ENCODE data around the gene SCART1. TPM values are rescaled to one million over a fixed set of nuclear protein-coding genes. Genes with fewer than 3 reads are reported as not detected.

The SCART1 gene
- 1.2 TPM for total RNA-seq

GRCh38 chr10:133453516-133454203 is at the start of gene SCART1:
Gene SCART1 (plus strand): TSS chr10:133453945. CDS start chr10:133453998, 53 bp downstream.

GRCh38 chr10:133424601-133425000 is 29.1 kb upstream of the SCART1 start, which contains the start of gene SPRN:
Gene SPRN (minus strand): TSS chr10:133424625. CDS start chr10:133423681, 944 bp downstream.

Other genes starting within 250 kb of the SCART1 start
- not detected for gene UTF1, start 223.7 kb upstream of the SCART1 start, total RNA-seq
- gene VENTX, start 216.1 kb upstream of the SCART1 start, total RNA-seq = 0.23 TPM
- 1.4 TPM for gene ADAM8, start 177.1 kb upstream of the SCART1 start, total RNA-seq
- 45.2 TPM for gene TUBGCP2, start 145.1 kb upstream of the SCART1 start, total RNA-seq
- 8.1 TPM for gene ZNF511, start 145.0 kb upstream of the SCART1 start, total RNA-seq
- 36.4 TPM for gene CALY, start 117.0 kb upstream of the SCART1 start, total RNA-seq
- not detected for gene PRAP1, start 106.6 kb upstream of the SCART1 start, total RNA-seq
- gene FUOM, start 95.9 kb upstream of the SCART1 start, total RNA-seq = 6.5 TPM
- gene ECHS1, start 80.6 kb upstream of the SCART1 start, total RNA-seq = 48.4 TPM
- 5.1 TPM for gene PAOX, start 74.7 kb upstream of the SCART1 start, total RNA-seq
- 24.0 TPM for gene MTG1, start 59.8 kb upstream of the SCART1 start, total RNA-seq
- gene SPRN, start 29.3 kb upstream of the SCART1 start, total RNA-seq = 13.4 TPM
- gene CYP2E1, start 73.4 kb downstream of the SCART1 start, total RNA-seq = 18.0 TPM
- gene SYCE1, start 111.6 kb downstream of the SCART1 start, total RNA-seq = 1.2 TPM
- not detected for gene FRG2B, start 172.8 kb downstream of the SCART1 start, total RNA-seq

Measured in diencephalon (tissue), 1 donor.